Measurements from ENCODE around the gene HLA-DOA.

HLA-DOA gene

GRCh38 chr6:33017018-33017417 is 7.6 kb upstream of the HLA-DOA start:
- no peak for DNase-seq (ENCODE audit: low spot score)

GRCh38 chr6:33015798-33016197 is 6.4 kb upstream of the HLA-DOA start:
- DNase-seq (ENCODE audit: low spot score), result no peak

DNA sequence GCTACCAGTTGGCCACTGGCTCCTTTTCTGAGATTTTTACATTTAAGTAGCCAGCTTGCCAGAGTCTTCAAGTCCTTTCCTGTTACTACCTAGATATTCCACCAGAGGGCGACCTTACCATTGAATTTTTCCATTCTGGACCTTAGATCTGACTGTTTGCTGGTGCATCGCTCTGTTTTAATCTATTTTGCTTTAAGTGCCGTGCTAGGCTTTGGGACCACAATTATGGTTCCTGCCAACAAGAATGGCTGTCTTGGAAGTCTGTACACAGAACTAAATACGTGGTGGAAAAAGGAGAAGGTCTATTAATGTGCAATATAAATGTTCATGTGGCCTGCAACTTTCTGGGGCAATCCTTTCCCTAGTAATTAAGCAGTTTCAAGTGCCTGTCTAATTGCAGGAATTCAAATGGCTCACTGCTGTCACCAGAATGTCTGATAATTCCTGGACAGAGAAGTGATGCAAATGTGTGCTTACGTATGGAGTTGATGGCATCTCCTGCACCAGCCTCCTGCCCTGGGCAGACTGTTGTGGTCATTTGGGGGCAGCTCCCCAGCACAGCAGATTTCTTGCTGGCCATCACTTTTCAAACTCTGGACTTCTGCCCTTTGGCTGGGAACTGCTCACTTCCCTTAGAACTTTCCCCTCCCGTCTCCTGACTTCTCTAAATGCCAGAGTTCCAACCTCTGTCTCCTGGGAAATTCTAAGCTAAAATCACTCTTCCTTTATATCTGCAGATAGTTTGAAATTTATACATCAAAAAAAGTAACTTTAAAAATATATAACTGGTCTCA is 5.6 kb upstream of the HLA-DOA start:
- DNase-seq (ENCODE audit: low spot score), result peak; percentile 64

GRCh38 chr6:33013608-33014007 is 4.2 kb upstream of the HLA-DOA start:
- DNase-seq (ENCODE audit: low spot score), result no peak

DNA sequence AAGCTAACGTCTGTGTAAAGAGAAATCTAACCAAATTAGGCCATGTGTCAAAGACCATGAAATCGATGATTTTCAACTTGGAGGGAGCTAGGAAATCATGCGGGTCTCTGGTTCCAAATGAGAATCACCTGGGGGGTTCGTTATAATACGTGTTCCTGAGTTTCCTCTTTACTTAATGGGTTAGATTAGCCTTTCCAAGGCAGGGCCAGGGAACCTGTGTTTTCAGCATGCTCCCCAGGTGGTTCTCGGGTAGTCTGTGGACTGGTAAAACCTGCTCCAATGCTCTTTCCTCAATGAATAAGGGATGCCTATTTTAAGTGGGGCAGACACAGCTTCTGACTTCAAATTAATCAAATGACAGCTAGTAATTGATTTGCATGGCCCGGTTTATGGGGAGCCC is 965 bp upstream of the HLA-DOA start:
- no peak for DNase-seq (ENCODE audit: low spot score)

DNA sequence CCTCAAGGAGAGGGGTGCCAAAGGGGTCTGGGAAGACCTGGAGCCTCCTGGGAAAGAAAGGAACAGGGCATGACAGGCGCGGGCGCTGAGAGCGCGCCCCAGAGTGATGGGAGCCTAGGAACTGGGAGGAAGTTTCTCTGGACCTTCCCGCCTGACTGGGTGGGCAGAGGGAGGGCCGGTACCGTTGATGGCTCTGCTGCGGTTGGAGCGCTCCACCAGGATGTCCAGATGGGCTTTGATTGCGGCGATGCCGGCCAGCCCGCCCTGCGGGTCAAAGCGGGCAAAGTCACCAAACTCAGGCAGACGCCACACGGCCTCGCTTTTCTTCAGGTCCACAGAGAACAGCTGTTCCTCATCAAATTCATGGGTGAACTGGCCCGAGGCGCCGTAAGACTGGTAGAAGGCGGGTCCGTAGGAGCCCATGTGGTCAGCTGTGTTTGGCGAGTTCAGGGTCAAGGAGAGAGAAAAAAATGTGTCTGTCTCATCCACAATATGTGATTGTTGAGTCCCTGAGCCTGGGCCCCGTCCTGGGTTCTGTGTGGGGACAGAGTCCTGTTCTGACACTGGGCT is 1.5 kb downstream of the HLA-DOA start:
- no peak for DNase-seq (ENCODE audit: low spot score)

GRCh38 chr6:33004940-33005339 is 4.5 kb downstream of the HLA-DOA start:
- no peak for DNase-seq (ENCODE audit: low spot score)

GRCh38 chr6:33001685-33002084 is 7.7 kb downstream of the HLA-DOA start:
- no peak for DNase-seq (ENCODE audit: low spot score)

DNA sequence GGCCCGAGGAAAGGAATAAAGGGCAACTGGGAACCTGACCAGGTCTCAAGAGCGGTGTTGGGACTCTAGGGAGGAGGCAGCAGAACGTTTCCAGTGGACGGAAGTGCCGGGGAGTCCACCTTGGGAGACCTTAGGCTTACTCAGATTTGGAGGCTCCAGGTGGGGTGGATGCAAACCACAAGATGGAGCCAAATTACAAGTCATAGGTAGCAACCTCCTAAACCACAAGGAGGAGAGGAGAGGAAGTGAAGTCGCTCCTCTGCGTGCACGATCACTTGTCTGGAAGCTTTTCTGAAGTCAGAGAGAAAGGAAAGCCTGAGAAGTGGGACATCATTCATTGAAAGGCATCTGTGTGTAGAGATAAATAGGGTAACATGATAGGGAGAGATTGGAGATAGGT is 9.3 kb downstream of the HLA-DOA start:
- peak; percentile 59 for DNase-seq (ENCODE audit: low spot score)

DNA sequence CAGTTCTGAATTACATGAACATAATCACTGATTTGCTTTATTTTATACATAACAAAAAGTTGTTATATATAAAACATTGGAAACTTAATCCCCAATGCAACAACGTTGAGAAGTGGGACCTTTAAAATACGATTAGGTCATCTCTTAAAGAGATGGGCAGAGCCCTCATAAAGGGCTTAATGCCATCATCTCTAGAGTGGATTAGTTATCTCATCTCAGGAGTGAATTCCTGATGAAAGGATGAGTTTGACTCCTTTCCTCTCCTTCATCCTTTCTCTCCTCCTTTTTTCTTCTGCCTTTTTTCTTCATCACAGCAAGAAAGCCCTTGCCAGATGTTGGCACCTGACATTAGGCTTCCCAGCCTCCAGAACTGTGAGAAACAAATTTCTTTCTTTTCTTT is 13.9 kb downstream of the HLA-DOA start:
- DNase-seq (ENCODE audit: low spot score), result no peak

DNA sequence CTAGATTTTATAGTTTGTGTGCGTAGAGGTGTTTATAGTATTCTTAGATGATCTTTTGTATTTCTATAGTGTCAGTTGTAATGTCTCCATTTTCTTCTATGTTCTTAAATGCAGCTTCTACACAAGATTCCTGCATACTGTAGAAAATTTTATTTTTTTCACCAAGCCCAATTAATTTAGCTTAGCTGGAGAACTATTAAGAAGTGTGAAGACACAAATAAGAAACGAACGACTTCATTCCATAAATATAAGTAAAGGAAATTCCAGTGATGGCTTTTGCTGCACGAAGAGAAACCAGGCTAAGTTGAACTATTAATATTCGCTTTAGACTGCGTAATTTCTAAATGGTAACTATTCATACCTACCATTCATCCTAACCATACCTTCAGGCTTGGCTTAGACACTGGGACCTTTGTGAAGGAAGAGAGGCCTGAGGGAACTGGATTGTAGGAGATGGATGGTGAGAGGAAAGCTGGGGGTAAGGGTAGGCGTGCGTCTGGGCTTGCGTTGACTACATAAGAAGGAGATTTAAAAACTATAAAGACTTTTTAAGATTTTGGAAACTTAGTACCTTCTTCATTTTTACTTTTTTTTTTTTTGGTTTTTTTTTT is 15.9 kb downstream of the HLA-DOA start:
- DNase-seq (ENCODE audit: low spot score), result no peak

GRCh38 chr6:32991972-32992371 is 17.4 kb downstream of the HLA-DOA start:
- DNase-seq (ENCODE audit: low spot score), result no peak

DNA sequence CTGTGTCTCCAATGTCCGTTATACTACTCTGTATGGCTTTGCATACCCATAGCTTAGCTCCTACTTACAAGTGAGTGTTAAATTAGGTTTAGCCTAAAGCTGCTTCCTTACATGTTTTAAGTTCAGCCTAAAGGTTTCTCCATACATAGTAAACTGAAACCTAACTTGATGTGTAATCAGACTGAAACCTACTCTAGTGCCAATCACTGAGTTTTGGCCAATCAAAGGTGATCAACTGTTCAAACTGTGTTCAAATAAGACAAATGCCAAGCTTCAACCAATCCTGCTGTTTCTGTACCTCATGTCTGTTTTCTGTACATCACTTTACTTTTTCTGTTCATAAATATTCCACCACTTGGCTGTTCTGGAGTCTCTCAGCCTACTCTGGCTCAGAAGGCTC is 20.0 kb downstream of the HLA-DOA start:
- DNase-seq (ENCODE audit: low spot score), result no peak

GRCh38 chr6:32984622-32985389 is 24.6 kb downstream of the HLA-DOA start:
- peak; percentile 82 for DNase-seq (ENCODE audit: low spot score)

- no peak for DNase-seq (ENCODE audit: low spot score)
Observed at GRCh38 chr6:32983964-32984621, 25.3 kb downstream of the HLA-DOA start.

GRCh38 chr6:32983493-32983848 is 25.9 kb downstream of the HLA-DOA start:
- no peak for DNase-seq (ENCODE audit: low spot score)

DNA sequence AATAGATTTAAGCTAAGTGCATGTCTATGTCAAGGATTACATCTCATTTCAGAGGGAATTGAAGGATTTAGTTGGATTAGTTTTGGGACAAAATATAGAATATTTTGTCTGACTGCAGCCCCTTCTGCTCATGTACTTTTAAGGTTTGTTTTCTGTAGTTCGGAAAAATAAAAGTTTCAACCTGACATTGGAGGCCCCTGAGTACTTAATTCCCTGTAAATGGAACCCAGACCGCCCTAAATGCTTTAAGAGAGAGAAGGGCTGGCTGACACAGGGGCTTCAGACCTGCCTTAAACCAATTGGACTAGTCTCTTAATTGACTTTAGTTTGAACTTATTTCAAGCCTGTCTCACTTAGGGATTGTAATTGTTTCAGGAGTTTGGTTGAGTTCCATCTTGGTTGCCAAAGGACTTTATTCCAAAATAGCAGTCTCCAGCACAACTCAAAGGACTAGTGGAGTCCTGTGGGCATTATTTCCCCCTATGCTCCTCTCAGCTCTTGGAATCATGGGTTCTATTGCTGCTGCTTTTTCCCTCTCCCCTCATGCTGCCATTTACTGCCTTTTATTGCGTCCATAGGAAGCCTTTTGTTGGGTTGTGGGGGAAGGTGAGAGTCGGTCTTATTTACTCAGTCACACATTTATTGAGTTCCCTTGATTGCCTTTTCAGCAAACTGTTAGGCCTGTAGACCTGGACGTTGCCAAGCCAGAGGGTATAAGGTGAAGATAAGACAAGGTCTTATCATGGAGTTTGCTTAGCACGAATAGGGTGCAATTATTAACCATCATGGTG is 26.5 kb downstream of the HLA-DOA start:
- no peak for DNase-seq (ENCODE audit: low spot score)

GRCh38 chr6:32982084-32982701 is 27.2 kb downstream of the HLA-DOA start:
- DNase-seq (ENCODE audit: low spot score), result no peak

GRCh38 chr6:32980488-32981038 is 28.8 kb downstream of the HLA-DOA start:
- DNase-seq (ENCODE audit: low spot score), result no peak

DNA sequence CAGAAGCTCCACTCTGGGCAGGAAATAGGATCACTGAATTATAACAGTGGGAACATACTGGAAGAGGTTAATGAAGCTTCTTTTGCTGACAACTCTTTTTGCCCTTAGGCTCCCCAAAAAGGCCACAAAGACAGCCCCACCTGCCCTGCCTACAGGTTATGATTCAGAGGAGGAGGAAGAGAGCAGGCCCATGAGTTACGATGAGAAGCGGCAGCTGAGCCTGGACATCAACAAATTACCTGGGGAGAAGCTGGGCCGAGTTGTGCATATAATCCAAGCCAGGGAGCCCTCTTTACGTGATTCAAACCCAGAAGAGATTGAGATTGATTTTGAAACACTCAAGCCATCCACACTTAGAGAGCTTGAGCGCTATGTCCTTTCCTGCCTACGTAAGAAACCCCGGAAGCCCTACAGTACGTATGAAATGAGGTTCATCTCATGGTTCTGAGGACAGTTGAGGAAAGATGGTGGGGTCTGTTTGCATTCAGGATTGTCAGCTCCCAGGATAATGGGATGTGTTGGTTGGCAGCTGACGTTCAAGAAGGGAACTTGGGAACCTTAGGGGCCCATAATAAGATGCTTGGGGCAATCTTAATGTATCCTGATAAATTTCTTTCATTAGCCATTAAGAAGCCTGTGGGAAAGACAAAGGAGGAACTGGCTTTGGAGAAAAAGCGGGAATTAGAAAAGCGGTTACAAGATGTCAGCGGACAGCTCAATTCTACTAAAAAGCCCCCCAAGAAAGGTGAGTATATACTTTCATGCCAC is 29.5 kb downstream of the HLA-DOA start:
- no peak for DNase-seq (ENCODE audit: low spot score)
